HG03045 (cell line): ENCODE results near the gene ALG3.
A peak's percentile ranks its signal among the peaks of the same experiment; 100 is the strongest.
"Not testable (repeated sequence)": the region's sequence is repeated elsewhere in the genome, so short reads cannot be mapped to it uniquely, and the experiment has no call there.

Source experiments
- ATAC-seq: cut with Tn5 transposase; IDR thresholded peaks from one replicate; pipeline ENCODE4 v1.9.1; 2021; ENCODE audit warnings: mild to moderate bottlenecking, moderate library complexity; ENCODE audit not compliant: unreplicated experiment

The ALG3 gene

GRCh38 chr3:184248454-184249411, at the start of gene ALG3:
ALG3 (minus strand) TSS chr3:184248962; CDS start chr3:184248940, 22 bp downstream.
- peak; percentile 49 for ATAC-seq

DNA sequence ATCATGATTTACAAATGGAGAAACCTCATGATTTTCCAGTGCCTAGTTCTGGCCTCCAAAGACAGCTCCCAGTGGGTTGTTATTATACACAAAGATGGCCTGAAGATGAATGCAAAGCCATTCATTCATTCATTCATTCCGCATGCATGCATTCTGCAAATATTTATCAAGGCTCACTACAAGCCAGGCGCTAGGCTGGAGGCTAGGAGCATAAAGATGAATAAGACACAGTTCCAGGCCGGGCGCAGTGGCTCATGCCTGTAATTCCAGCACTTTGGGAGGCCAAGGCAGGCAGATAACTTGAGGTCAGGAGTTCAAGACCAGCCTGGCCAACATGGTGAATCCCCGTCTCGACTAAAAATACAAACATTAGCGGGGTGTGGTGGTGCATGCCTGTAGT, 47.9 kb upstream of the ALG3 start:
- ATAC-seq = no peak

- ATAC-seq = no peak
Measured at GRCh38 chr3:184295771-184296170, 47.0 kb upstream of the ALG3 start.

GRCh38 chr3:184291738-184292445, 43.1 kb upstream of the ALG3 start:
- ATAC-seq = no peak

GRCh38 chr3:184291044-184291737, 42.4 kb upstream of the ALG3 start:
- ATAC-seq = no peak

DNA sequence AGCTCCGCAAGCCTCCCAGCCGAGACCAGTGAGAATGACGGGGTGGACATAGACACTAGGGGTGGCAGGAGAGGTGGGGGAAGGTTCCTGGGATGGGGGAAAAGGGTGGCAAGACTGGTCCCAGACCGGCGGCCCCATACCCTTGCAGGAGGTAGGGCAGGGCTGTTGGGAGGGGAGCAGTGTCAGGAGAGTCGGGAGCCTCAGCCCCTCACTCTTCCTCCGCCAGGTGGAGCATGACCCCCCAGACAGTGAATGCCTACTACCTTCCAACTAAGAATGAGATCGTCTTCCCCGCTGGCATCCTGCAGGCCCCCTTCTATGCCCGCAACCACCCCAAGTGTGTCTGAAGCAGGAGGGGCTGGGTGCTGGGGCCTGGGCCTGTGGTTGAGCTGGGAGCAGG, 41.6 kb upstream of the ALG3 start:
- no peak for ATAC-seq

DNA sequence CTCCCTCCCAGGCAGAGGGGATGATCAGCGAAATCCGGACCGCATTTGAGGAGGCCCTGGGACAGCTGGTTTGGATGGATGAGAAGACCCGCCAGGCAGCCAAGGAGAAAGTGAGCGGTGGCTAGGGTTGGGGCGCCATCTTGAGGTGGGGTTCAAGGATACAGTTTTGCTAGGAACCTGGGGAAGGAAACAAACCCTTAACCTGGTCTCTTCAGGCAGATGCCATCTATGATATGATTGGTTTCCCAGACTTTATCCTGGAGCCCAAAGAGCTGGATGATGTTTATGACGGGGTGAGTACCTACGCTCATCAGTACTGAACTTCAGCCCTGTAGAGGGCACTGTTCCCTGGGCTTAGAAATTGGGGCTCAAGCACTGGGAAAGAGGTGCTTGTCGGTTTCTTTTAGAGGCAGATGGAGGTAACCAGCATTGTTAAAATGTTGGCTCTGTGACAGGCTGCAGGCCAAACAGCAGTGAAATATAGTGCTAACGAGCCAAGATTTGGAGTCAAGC, 40.7 kb upstream of the ALG3 start:
- ATAC-seq = no peak

DNA sequence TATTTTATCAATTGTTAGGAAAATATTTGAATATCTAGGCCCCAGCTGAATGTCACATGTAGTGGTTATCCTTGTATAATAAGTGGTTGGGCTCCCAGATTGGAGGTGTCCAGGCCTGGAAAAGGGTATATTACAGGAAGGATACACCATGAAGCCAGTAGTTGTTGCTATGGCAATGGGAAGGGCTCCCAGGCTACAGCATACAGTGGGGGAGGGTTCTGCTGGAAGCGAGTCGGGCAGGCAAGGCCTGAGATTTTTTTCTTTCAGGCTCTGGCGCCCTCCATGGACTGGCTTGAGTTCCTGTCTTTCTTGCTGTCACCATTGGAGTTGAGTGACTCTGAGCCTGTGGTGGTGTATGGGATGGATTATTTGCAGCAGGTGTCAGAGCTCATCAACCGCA, 35.9 kb upstream of the ALG3 start:
- no peak for ATAC-seq

- no peak for ATAC-seq
Measured at GRCh38 chr3:184283681-184284080, 34.9 kb upstream of the ALG3 start.

DNA sequence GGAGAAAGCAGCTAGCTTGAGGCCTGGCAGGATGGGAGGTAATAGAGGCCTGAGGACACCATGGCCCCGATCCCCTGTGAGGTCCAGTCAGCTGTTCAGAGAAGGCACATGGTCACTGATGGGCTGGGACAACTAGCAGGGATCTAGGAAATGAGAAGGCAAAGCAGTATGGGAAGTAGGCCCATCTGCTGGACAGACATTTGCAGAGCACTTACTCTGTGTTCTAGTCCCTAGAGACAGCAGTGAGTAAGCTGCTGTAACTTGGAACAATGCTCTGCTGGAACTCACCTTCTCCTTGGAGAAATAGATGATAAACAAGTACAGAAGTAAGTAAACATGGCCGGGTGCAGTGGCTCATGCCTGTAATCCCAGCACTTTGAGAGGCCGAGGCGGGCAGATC, 34.2 kb upstream of the ALG3 start:
- no peak for ATAC-seq

DNA sequence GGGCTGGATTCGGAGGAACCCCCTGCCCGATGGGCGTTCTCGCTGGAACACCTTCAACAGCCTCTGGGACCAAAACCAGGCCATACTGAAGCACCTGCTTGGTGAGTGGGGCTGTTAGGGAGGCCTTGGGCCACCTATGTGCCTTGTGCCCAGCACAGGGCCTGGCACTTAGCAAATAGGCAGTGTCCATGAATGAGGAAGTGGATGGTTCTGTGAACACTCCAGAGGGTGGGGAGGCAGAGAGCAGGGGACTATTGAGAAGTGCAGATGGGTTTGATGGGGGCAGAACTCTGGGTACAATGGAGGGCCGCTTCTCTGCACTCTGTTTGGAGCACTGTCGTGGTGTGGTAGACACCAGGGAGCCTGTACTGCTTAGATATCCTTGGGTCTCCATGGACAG, 28.6 kb upstream of the ALG3 start:
- no peak for ATAC-seq

GRCh38 chr3:184275961-184276910, 27.5 kb upstream of the ALG3 start, which contains the start of gene ECE2:
ECE2 (plus strand) TSS chr3:184276022; CDS start chr3:184276154, 132 bp downstream.
- no peak for ATAC-seq

DNA sequence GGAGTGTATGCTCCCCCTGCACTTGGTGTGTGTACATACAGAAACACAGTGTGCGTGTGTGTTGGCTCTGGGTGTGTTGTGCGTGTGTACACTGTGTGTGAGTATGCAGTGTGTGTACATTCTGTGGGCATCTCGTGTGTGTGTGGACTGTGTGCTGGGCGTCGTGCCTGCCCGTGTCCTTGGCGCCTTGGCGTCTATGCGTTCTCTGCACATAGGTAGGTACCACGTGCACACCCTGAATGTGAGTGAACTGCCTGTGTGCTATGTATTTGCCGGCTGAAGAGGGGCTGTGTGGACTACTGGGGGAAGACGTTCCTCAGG, 26.6 kb upstream of the ALG3 start:
- no peak for ATAC-seq

GRCh38 chr3:184272269-184272668, 23.5 kb upstream of the ALG3 start:
- ATAC-seq = no peak

GRCh38 chr3:184267249-184267648, 18.5 kb upstream of the ALG3 start:
- ATAC-seq = not testable (repeated sequence)

- no peak for ATAC-seq
Measured at GRCh38 chr3:184262764-184263179, 14.0 kb upstream of the ALG3 start.

DNA sequence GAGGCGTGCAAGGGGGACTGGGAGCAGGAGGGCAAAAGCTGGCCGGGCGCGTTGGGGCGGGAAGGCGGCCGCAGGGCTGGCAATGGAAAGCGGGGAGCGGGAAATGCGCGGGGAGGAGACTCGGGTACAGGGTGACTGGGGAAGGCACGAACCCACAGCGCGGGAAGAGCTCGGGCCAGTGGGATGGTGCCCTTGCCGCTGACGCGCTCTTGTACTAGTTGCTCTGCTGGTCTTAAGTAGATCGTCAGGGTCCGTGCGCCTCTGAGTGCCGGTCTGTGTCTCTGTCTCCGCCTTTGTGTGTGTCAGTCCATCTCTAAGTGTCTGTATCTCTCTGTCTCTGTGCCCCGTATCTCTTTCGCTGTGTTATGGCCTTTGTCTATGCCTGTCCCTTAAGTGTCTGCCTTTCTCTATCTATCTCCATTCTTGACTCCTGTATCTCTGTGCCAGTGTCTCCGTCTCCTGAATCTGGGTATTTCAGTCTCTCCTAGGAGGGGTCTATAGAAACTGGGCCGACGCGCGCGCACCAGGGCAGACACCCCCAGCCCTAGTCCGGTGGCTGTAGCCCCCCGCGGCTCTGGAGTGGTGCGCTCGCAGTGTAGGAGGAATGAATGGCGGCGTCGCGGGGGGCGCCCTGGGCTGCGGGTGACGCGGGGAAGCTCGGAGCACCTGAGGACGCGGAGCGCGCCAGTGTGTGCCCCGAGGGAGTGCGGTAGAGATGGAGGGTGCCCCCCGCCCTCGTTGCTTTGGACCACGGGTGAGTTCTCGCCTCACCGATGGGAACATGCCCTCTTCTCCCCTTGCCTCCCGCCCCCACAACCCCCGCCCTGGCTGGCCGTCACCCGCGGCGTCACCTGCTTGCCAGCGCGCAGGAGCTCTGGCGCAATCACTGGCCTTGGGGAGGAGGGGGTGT, 13.3 kb upstream of the ALG3 start:
- no peak for ATAC-seq

- no peak for ATAC-seq
Measured at GRCh38 chr3:184261270-184261853, 12.6 kb upstream of the ALG3 start, which contains the start of gene CAMK2N2. CAMK2N2 (minus strand) TSS chr3:184261553; CDS start chr3:184261285, 268 bp downstream.
